GM18517 (cell line): ENCODE results near the gene ZCCHC3.
"Not testable (repeated sequence)": the region's sequence is repeated elsewhere in the genome, so short reads cannot be mapped to it uniquely, and the experiment has no call there.

Experiments
- ATAC-seq: cut with Tn5 transposase; IDR thresholded peaks from one replicate; pipeline ENCODE4 v1.9.1; 2021; ENCODE audit warnings: mild to moderate bottlenecking, moderate library complexity; ENCODE audit not compliant: unreplicated experiment

ZCCHC3 gene, protein sequence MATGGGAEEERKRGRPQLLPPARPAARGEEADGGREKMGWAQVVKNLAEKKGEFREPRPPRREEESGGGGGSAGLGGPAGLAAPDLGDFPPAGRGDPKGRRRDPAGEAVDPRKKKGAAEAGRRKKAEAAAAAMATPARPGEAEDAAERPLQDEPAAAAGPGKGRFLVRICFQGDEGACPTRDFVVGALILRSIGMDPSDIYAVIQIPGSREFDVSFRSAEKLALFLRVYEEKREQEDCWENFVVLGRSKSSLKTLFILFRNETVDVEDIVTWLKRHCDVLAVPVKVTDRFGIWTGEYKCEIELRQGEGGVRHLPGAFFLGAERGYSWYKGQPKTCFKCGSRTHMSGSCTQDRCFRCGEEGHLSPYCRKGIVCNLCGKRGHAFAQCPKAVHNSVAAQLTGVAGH

DNA sequence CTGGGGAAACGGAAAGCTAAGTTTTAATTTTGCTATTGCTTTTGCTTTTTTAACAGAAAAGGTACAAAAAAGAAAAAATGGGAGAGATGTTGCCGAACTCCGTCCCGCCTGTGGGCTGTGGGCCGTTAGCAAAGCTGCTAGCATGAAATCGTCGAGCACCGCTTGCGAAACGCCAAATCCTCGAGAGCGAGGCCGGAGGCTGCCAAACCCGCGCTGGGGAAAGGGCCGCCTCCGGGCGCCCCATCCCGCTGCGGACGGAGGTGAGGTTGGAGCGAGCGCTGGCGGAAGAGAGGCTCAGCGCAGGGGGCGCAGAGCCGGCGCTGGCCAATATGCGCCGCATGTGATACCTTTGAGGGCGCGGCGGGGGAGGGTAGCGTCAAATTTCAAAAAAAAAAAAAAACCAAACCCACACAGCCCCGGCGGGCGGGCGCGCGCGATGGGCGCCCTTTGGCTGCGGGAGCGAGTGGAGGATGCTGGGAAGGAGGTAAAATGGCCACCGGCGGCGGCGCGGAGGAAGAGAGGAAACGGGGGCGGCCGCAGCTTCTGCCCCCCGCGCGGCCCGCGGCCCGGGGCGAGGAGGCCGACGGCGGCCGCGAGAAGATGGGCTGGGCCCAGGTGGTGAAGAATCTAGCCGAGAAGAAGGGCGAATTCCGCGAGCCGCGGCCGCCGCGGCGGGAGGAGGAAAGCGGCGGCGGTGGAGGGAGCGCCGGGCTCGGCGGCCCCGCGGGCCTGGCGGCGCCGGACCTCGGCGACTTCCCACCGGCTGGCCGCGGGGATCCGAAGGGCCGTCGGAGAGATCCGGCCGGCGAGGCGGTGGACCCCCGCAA, at the start of gene ZCCHC3:
TSS of gene ZCCHC3 (plus strand) at position 473 of the 827 bp plus-strand sequence. CDS start at position 490, 17 bp downstream.
- ATAC-seq: peak; percentile 76

DNA sequence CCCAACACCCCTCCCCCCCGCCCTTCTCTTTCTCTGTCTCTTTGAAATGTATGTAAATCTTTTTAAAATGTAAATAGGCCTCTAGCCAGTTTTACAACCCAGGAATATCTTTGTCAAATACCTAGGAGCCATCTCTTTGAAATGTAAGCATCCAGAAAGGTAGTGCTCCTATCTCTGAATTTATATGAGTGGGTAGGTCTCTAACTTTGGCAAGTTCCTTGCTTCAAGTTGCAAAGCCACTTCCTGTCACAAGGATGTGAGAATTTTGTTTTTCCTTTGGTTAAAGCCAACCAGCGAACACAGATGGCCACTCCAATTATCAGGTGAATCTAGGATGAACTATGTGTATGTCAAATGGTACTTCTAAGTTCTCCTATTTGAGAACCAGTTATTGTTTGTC, 46.0 kb upstream of the ZCCHC3 start:
- no peak for ATAC-seq

DNA sequence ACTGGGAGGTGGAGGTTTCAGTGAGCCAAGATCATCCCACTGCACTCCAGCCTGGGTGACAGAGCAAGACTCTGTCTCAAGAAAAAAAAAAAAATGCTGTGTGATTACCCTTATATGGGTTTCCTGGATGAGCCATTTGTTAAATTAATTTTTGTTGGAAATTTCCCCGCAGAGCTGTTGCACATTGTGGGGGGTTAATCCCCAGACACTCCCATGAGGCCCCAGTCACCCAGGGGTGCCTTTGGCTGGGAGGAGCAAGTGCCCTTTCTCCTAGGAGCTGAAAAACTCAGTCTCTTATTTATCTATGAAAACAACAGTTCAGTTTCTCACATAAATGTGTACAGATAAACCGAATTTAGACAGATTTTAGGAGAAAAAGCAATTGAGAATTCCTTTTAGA, 44.6 kb upstream of the ZCCHC3 start:
- no peak for ATAC-seq

DNA sequence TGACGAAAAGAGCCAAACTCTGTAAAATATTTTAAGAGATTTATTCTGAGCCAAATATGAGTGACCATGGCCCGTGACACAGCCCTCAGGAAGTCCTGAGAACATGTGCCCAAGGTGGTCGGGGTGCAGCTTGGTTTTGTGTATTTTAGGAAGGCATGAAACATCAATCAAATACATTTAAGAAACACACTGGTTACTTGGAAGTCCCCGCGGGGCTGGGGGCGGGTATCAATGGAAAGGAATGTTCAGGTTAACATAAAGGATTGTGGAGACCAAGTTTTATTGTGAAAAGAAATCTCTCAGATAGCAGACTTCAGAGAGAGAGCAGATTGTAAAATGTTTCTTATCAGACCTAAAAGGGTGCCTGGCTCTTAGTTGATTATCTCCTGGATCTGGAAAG, 43.9 kb upstream of the ZCCHC3 start:
- ATAC-seq: not testable (repeated sequence)

DNA sequence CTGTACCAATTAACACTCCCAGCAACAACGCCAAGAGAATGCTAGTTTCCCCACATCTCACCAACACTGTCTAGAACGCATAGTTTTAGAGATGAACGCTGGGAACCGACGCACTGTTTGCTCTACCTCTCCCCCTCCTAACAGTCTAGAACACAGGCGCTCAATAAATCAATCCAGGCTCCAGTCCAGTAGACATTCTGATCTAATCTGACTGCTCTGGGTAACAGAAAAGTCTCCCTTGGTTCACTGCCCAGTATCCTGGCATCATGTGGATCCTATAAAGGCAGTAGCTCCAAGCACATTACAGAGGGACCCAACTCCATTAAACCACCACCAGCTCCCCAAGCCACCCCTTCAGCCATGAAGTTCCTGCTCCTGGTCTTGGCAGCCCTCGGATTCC, 40.0 kb upstream of the ZCCHC3 start, which contains the start of gene DEFB132:
TSS of gene DEFB132 (plus strand) at position 306 of the 400 bp plus-strand sequence. CDS start at position 361, 55 bp downstream.
- ATAC-seq: no peak

DNA sequence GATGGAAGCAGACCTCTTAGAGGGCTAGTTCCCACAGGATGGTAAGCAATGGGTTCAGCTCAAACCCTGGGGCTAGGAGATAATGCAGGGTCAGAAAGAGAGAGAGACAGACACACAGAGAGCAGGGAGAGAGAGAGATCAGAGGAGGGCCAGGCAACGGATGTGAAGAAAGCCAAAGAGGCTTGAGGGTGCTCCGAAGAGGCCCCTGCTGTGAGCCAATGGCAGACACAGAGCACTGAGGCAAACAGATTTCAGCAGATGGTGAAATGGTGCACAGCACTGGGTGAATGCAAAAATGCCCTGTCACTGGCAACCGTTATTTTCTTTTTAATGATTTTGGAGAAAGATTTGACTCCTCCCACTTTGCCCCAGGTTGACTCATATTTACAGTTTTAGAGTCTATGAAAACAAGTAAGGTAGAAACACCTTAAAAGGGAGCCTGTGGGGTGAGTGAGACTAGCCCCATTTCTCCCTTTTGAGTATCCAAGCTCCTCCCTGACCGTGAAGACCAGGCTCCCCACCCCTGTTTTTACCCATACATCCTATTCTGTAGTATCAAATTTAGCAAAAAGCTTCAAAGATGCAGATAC, 39.0 kb upstream of the ZCCHC3 start:
- no peak for ATAC-seq

DNA sequence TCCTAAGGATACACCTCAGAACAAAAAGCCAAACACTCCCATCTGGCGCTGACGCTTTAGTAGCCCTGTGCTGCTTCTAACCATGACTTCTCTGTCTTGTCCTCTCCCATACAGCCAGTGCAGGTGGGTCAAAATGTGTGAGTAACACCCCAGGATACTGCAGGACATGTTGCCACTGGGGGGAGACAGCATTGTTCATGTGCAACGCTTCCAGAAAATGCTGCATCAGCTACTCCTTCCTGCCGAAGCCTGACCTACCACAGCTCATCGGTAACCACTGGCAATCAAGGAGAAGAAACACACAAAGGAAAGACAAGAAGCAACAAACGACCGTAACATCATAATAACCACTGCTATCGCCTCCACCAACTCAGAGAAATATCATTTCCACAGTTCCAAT, 38.4 kb upstream of the ZCCHC3 start:
- ATAC-seq: no peak

DNA sequence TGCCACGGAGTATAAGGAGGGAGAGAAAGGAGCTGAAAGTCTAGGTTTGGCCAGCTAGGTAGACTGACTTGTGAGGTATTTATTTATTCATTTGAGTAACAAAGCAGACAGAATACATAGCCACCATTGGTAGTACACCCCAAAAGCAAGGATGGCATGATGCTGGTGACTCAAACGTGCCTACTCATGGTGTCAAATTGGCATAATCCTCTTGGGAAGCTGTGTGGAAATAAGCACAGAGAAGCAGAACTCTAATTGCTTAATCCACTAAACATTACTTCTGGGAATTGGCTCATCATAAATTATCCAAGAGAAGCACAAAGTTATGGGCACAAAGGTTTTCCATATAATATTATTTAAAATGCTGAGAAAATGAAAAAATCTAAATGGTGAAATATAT, 37.4 kb upstream of the ZCCHC3 start:
- no peak for ATAC-seq

DNA sequence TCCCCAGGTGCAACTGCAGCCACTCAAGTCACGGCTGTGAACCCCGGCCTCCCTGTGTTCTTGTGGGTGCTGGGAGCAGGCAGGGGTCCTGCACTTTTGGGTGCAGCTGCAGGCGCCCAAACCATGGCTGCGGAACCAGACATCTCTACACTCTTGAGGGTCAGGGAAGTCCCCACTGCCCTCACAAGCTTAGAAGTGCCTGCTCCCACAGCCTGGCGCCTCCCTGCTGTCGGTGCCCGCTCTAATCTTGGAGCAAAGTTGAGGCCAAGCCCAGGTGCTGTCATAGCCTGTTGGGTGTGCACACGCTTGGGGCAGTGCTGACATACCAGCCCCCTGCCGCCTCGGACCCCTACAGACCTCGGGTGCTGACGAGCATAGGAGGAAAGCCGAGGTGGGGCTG, 33.7 kb upstream of the ZCCHC3 start:
- no peak for ATAC-seq

DNA sequence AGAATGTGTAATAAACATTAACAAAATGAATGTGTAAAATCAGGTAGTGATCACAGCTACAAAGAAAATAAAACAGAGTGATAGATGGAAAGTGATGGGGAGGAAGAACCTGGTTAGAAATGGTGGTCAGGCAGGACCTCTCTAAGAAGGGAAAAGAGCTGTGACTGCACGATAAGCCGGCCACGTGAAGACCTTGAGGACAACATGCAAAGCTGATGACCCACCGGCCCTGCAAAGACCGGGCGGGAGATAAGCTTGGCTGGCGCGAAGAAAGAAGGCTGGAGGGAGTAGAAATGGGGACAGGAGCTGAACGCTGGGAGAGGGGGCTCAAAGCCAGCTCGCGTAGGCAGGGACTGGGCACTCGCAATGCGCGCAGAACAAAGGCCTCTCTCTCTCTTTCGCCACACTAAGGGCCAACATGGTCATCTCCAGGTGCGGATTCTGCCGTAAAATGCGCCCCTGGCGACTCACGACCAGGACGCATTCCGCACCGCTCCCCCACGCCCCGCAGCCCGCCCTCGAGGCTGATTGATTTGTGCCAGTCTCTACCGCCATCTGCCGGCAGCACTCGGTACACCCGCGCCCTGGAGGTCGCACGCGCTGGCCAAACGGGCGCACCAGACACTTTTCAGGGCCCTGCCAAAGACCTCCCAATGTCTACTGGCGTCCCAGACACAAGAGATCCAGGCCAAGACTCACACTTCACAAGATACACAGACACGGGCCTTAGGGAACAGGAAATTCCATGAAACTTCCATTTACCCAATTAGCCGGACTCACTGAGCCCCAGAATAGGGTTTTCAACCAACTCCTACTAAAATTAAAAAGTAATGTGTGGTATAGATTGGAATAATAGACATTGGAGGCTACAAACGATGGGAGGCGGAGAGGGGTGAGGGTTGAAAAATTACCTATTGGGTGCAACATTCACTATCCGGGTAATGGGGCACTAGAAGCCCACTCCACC, 30.5 kb upstream of the ZCCHC3 start:
- ATAC-seq: peak; percentile 86

DNA sequence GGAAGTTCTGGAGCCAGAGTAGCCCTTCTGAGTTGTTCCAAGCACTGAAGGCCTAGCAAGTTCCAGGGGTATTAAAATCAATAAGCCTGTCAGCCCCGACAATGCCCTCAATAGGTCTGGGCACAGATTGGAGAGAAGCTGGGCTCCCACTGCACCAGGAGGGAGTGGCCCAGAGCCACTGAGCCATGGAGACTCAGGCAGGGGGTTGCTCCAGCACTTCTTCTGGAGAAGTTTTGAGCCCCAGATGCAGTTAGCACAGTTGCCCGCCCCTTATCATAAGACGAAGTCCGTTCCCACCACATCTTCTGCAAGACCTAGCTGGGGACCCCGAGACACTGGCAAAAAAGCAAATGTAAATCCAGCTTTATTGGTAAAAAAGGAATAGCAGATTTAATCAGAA, 26.9 kb upstream of the ZCCHC3 start:
- no peak for ATAC-seq

DNA sequence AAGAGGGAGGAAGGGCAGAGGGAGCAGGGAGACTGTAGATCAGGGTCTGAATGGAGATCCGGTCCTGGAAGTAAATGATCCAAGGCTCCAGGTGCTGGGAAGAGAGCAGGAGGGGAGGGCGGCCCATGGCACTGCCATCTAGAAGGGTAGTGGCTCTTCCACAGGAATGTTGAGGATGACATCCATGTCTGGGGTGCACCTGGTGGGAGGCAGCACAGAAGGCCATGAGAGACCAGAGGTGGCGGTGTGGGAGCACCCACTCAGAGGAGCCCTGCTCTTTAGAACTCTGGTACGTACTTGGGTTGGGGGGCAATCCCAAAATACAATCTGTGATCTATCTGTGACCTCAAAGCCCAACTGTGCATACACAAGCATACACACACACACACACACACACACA, 26.3 kb upstream of the ZCCHC3 start:
- no peak for ATAC-seq

DNA sequence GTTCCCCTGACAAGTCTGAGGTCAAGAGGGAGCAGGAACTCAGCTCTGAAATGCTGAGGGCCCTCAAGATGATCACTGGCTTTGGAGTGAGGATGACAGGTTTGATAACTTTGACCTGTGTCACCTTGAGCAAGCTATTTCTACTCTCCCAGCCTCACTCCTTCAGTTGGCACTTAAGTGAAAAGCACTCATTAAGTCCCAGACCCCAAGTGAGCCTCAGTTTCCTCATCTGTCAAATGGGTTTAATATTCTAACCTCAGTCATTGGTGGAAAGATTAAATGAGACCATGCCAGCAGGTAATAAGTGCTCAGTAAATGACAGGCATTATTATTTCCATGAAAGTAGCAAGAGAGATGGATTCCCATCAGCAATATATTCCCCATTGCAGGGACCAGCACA, 25.8 kb upstream of the ZCCHC3 start:
- ATAC-seq: no peak

DNA sequence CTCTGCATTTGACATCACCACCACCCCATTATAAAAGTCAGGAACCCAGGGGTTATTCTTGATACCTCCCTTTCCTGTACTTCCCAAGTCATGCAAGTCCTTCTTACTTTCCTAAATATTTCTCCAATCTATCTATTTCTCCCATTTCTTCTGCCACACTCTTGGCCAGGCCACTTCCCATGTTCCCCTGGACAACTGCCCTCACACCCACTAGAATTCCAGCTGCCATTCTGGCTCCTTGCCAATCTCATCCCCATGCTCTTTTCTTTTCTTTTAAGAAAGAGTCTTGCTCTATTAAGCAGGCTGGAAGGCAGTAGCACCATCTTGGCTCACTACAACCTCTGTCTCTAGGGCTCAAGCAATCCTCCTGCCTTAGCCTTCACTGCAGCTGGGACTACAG, 24.7 kb upstream of the ZCCHC3 start:
- no peak for ATAC-seq

DNA sequence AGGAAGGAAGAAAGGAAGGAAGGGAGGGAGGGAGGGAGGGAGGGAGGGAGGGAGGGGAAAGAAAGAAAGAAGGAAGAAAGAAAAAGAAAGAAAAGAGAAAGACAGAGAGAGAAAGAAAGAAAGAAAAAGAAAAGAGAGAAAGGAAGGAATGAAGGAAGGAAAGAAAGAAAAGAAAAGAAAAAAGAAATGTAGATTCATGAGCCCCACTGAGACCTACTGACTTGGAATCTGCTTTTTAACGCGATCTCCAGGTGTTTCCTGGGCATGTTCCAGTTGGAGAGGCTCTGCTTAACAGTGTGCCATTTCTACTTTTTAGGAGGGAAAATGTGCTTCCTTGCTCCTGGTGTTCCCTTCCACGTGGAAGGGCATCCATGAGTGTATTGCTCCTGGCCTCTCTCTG, 23.5 kb upstream of the ZCCHC3 start:
- ATAC-seq: no peak

DNA sequence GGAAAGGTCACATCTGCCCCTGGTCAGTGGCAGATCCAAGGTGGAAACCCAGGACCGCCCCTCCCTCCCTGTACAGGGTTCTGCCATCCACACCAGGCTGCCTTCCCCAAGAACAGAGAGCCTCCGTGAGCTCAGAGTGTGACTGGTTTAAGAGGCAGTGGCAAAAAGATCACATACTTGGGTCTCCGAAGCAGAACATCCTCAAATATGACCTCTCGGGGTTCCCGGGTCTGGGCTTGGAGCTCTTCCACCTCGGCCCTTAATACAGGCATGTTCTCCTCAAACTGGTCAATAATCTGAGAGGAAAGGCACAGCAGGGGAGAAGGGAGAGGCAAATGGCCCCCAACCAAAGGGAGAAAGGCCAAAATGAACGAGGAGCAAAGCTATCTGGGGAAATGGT, 21.6 kb upstream of the ZCCHC3 start:
- no peak for ATAC-seq

DNA sequence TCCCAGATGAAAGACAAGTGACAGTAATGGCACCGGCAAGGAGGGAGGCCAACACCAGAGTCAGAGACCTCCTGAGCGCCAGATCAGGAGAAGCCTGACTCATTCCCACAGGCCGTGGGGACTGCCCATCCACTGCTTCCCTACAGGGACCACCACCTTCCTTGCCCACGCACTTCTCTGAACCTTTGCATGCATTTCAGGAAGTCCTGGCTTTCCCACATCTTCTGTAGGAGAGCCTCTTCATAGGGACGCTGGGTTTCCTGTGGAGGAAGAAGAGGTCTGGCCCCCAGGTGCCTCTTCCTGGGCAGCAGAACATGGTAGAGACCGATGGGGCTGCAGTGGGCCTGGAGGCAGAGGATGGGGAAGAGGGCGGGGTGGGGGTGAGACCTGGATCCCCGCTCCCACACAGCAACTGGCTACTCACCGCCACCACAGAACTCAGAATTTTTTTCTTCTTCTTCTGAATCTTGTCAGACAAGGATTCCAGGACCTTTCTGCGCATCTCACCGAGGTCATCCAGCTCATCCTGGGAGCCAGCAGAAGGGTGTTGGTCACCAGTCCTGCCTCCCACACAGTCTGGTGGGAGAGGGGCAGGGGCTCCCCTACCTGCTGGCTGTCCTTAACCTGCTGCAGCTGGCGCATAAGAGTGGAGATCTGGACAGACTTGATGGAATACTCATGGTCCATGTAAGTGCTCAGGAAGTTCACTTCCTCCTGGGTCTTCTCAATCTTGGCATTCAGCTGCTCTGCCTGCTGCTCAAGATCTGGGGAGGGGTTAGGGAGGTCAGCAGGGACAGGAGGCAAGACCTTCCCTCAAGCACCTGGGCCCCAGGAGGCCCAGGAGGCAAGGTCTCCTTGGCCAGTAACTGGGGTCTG, 20.5 kb upstream of the ZCCHC3 start:
- ATAC-seq: no peak

DNA sequence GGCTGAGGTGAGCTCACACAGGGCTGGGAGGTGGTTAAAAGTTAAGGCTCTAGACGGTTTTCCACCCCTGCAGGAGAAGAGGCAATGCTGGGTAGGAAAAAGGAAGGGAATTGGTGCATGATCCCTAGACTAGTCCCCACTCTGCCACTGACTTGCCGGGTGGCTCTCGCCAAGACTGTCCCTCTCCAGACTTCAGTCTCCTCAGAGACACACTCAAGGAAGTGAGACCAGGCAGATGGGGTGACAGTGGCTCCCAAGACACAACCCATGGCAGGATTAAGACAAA, 19.9 kb upstream of the ZCCHC3 start:
- ATAC-seq: no peak

DNA sequence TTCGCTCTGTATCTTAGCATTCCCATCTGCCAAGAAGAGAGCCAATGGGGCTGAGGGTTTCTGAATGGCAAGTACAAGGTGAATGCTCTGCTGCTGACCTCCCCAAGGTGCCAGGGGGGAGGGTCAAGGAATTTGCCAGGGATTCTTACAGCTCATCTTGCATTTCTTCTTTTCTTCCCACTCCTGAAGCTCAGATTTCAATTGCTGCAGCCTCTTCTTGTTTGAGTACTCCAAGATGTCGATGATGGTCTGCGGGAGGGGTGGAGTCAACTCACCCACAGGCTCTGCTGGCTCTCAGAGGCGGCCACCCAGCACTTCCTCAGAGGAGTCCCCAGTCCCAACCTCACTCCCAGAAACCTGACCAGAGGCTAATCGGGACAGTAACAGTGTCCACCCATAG, 19.2 kb upstream of the ZCCHC3 start:
- no peak for ATAC-seq
